Measurements from ENCODE around the gene CHN1. TPM values are rescaled to one million over a fixed set of nuclear protein-coding genes. Genes with fewer than 3 reads are reported as not detected.

Gene CHN1
- total and polyA plus RNA-seq, 7 experiments from 2014 or later = 0.81 to 3.5 (median 1.4) TPM

DNA sequence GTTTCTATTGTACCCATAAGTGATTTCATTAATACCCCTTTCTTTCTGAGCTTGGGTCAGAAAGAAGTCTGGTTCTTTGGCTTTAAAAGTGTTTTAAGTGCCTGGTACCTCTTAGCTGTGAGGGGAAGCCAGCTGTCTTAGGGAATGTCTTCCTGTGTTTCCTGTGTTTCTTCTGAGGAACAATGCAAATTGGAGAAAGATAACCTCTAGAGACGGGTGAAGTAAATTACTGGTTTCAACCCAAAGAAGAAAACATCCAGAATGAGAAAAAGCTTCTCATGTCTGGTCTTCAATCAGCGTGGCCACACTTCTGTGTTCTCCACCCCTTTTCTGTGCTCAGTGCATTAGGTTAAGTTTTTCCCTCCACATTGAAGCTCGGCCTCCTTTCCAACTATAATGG, 10.2 kb upstream of the CHN1 start:
- POLR2A ChIA-PET = interaction anchor here (0.8 kb wide), 1 partner anchor 10 kb away, joined by 3 read pairs; no protein-coding TSS in a partner anchor
- Histone ChIP-seq H3K4me3 (ENCODE audit: low read length) (no peak overlapping the region), H3K27me3 (ENCODE audit: control insufficient read depth in 2 of 2, insufficient read depth in 2 of 2, low read length in 2 of 2) (no peaks in the 10 kb centered on the region), H3K27ac (ENCODE audit: low read depth, low read length) (no peak overlapping the region), H3K4me1 (ENCODE audit: control insufficient read depth in 2 of 2, insufficient read depth in 2 of 2, low read length in 2 of 2) (no peaks in the 10 kb centered on the region), H3K36me3 (ENCODE audit: control insufficient read depth in 2 of 3, insufficient read depth in 3 of 3, low read length in 3 of 3) (no peaks in the 10 kb centered on the region), H3K9me3 (ENCODE audit: control insufficient read depth in 2 of 3, low read length in 3 of 3) (no peaks in the 10 kb centered on the region)
- Mint-ChIP-seq H3K27me3 (peaks cover 0 to 25% (median 5%) of the 10 kb centered on the region in 5 donors), H3K9me3 (peaks cover 0 to 11% (median 0%) of the 10 kb centered on the region in 11 donors), H3K4me1 (peaks cover 0 to 2% (median 0%) of the 10 kb centered on the region in 7 donors), H3K27ac (no peak overlapping the region), H3K36me3 (peaks cover 0 to 5% (median 2%) of the 10 kb centered on the region in 5 donors), H3K4me3 (no peak overlapping the region)
- DNase-seq (no peak), ATAC-seq (no peak)
- intact Hi-C loops (cut with micrococcal nuclease) = no loop called here
- CTCF ChIA-PET = no interaction called here

DNA sequence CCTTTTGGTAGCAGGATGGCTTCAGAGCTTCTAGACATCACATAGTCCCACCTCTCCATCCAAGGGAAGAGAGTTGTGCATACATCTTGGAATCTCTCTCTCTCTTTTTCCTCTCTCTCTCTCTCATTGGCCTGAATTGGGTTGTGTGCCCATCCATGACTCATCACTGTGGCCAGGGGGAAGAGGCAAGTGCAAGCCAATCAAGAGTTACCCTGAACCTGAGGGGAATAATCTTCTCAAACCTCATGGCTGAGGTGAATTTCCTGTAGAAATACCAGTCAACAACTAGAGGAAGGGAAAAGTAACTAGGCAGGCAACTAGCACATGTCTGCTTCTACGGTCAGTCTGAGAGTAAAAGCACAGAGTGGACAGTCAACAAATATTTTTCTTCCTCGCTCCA, 7.3 kb upstream of the CHN1 start:
- intact Hi-C loops (cut with micrococcal nuclease) = no loop called here
- Mint-ChIP-seq H3K36me3 (peaks cover 0 to 5% (median 2%) of the 10 kb centered on the region in 5 donors), H3K4me1 (peaks cover 0 to 2% (median 0%) of the 10 kb centered on the region in 7 donors), H3K27ac (no peak overlapping the region), H3K27me3 (peaks cover 7 to 43% (median 12%) of the 10 kb centered on the region in 5 donors), H3K9me3 (peaks cover 0 to 11% (median 0%) of the 10 kb centered on the region in 11 donors), H3K4me3 (no peak overlapping the region)
- POLR2A ChIA-PET = no interaction called here
- no peaks in the 10 kb centered on the region for H3K27me3 ChIP-seq (ENCODE audit: control insufficient read depth in 2 of 2, insufficient read depth in 2 of 2, low read length in 2 of 2)
- no peaks in the 10 kb centered on the region for H3K36me3 ChIP-seq (ENCODE audit: control insufficient read depth in 2 of 3, insufficient read depth in 3 of 3, low read length in 3 of 3)
- no peak overlapping the region for H3K4me3 ChIP-seq (ENCODE audit: low read length)
- no peak for DNase-seq
- CTCF ChIA-PET = no interaction called here
- H3K4me1 ChIP-seq (ENCODE audit: control insufficient read depth in 2 of 2, insufficient read depth in 2 of 2, low read length in 2 of 2) = no peaks in the 10 kb centered on the region
- H3K9me3 ChIP-seq (ENCODE audit: control insufficient read depth in 2 of 3, low read length in 3 of 3) = no peaks in the 10 kb centered on the region
- H3K27ac ChIP-seq (ENCODE audit: low read depth, low read length) = no peak overlapping the region
- ATAC-seq = no peak

DNA sequence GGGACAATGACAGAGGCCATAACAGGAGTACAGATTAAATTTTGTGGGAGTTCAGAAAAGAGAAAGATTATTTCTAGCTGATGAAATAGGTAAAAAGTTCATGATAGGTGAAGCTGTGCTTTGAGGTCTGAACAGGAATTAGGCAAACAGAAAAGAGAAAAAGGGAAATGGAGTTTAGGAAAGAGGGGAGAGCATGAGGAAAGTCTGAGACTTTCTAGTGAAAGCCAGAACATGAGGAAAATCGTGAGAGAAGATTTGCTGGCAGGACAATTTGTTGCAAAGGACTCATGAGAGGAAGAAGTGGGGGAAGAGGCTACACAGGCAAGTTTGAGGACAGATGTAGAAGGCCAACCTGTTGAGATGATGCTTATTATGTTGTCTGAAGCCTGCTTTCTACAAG, 6.3 kb upstream of the CHN1 start:
- Mint-ChIP-seq H3K4me1 (peaks cover 0 to 2% (median 0%) of the 10 kb centered on the region in 7 donors), H3K36me3 (peaks cover 0 to 2% (median 0%) of the 10 kb centered on the region in 5 donors), H3K9me3 (peaks cover 0 to 11% (median 0%) of the 10 kb centered on the region in 11 donors), H3K4me3 (no peak overlapping the region), H3K27me3 (peaks cover 13 to 52% (median 15%) of the 10 kb centered on the region in 5 donors), H3K27ac (no peak overlapping the region)
- Histone ChIP-seq H3K4me3 (ENCODE audit: low read length) (no peak overlapping the region), H3K27me3 (ENCODE audit: control insufficient read depth in 2 of 2, insufficient read depth in 2 of 2, low read length in 2 of 2) (peaks cover 0 to 3% of the 10 kb centered on the region in 2 donors), H3K9me3 (ENCODE audit: control insufficient read depth in 2 of 3, low read length in 3 of 3) (no peaks in the 10 kb centered on the region), H3K27ac (ENCODE audit: low read depth, low read length) (no peak overlapping the region), H3K4me1 (ENCODE audit: control insufficient read depth in 2 of 2, insufficient read depth in 2 of 2, low read length in 2 of 2) (no peaks in the 10 kb centered on the region), H3K36me3 (ENCODE audit: control insufficient read depth in 2 of 3, insufficient read depth in 3 of 3, low read length in 3 of 3) (no peaks in the 10 kb centered on the region)
- POLR2A ChIA-PET = interaction anchor here (1.0 kb wide), 1 partner anchor 263 kb away, joined by 3 read pairs; no protein-coding TSS in a partner anchor
- intact Hi-C loops (cut with micrococcal nuclease) = no loop called here
- ATAC-seq (no peak), DNase-seq (no peak)
- CTCF ChIA-PET = interaction anchor here (0.7 kb wide), 1 partner anchor 838 kb away, joined by 4 read pairs; no protein-coding TSS in a partner anchor

DNA sequence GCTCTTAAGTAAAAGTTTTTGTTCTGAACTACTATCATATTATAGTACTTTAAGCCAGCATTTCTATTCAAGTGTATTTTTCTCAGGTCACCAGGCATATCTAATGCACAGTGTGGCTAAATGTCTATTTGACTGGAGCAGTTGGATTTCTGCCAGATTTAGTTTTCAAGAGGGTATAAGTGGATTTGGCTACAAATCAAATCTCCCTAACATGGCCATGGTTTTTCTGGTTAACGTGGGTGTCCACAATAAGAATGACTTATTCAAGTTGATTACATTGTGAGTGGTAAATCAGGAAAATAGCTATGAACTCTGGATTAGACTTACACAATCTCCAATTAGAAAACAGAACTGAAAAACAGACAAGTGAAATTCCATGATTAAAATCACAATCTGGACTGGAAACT, 5.7 kb upstream of the CHN1 start:
- H3K27me3 ChIP-seq (ENCODE audit: control insufficient read depth in 2 of 2, insufficient read depth in 2 of 2, low read length in 2 of 2) = peaks cover 0 to 3% of the 10 kb centered on the region in 2 donors
- Mint-ChIP-seq H3K4me1 (peaks cover 0 to 6% (median 3%) of the 10 kb centered on the region in 7 donors), H3K27me3 (peaks cover 18 to 59% (median 22%) of the 10 kb centered on the region in 5 donors), H3K36me3 (peaks cover 0 to 2% (median 0%) of the 10 kb centered on the region in 5 donors), H3K27ac (no peak overlapping the region), H3K9me3 (peaks cover 0 to 11% (median 0%) of the 10 kb centered on the region in 11 donors), H3K4me3 (no peak overlapping the region)
- intact Hi-C loops (cut with micrococcal nuclease) = no loop called here
- DNase-seq (no peak), ATAC-seq (no peak)
- POLR2A ChIA-PET = interaction anchor here (1.0 kb wide), 1 partner anchor 262 kb away, joined by 3 read pairs; no protein-coding TSS in a partner anchor
- no peak overlapping the region for H3K27ac ChIP-seq (ENCODE audit: low read depth, low read length)
- no peaks in the 10 kb centered on the region for H3K36me3 ChIP-seq (ENCODE audit: control insufficient read depth in 2 of 3, insufficient read depth in 3 of 3, low read length in 3 of 3)
- H3K4me3 ChIP-seq (ENCODE audit: low read length) = no peak overlapping the region
- H3K4me1 ChIP-seq (ENCODE audit: control insufficient read depth in 2 of 2, insufficient read depth in 2 of 2, low read length in 2 of 2) = no peaks in the 10 kb centered on the region
- CTCF ChIA-PET = interaction anchor here (0.7 kb wide), 1 partner anchor 838 kb away, joined by 4 read pairs; no protein-coding TSS in a partner anchor
- H3K9me3 ChIP-seq (ENCODE audit: control insufficient read depth in 2 of 3, low read length in 3 of 3) = no peaks in the 10 kb centered on the region

DNA sequence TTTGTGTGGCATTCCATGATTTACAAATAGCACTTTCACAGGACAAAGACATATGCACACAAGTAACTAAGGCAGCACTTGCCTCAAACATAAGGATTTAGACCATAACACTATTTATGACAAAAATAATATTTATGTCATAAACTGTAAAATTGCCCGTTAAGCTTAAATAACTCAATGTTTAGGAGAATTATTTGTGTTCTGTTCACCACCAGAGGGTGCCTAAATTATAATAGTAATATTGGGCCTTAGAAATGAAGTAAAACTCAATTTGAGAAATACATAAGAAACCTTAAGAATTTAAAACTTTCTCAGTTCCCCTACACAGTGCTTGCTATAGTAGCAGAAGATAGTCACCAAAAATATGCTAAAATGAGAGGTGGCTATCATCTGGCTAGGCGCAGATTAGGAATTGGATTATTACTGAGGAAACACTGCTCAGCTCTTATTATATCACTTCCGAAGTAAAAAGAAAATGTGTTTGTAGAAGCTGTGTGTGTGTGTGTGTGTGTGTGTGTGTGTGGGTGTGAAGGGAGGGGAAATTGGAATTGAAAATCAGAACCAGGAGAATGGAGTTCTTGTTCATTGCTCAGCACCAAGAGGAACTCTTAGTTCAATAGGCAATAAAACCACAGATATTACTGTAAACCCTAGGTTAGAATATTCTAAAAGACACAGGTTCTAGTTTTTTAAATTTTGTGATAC, 4.9 kb upstream of the CHN1 start:
- Mint-ChIP-seq H3K4me3 (no peak overlapping the region), H3K27ac (no peak overlapping the region), H3K9me3 (peaks cover 0 to 11% (median 0%) of the 10 kb centered on the region in 11 donors), H3K4me1 (peaks cover 0 to 7% (median 3%) of the 10 kb centered on the region in 7 donors), H3K27me3 (peaks cover 18 to 64% (median 25%) of the 10 kb centered on the region in 5 donors), H3K36me3 (peaks cover 0 to 2% (median 0%) of the 10 kb centered on the region in 5 donors)
- Histone ChIP-seq H3K4me3 (ENCODE audit: low read length) (no peak overlapping the region), H3K9me3 (ENCODE audit: control insufficient read depth in 2 of 3, low read length in 3 of 3) (no peaks in the 10 kb centered on the region), H3K36me3 (ENCODE audit: control insufficient read depth in 2 of 3, insufficient read depth in 3 of 3, low read length in 3 of 3) (no peaks in the 10 kb centered on the region), H3K27ac (ENCODE audit: low read depth, low read length) (no peak overlapping the region), H3K27me3 (ENCODE audit: control insufficient read depth in 2 of 2, insufficient read depth in 2 of 2, low read length in 2 of 2) (peaks cover 0 to 3% of the 10 kb centered on the region in 2 donors), H3K4me1 (ENCODE audit: control insufficient read depth in 2 of 2, insufficient read depth in 2 of 2, low read length in 2 of 2) (no peaks in the 10 kb centered on the region)
- DNase-seq = no peak
- intact Hi-C loops (cut with micrococcal nuclease) = loop anchor here (5.0 to 10.0 kb wide), 3 partner anchors 263 to 615 kb away; partner anchors contain the start of gene SCRN3 (in 2 of the 2)
- CTCF ChIA-PET = no interaction called here
- POLR2A ChIA-PET = no interaction called here
- no peak for ATAC-seq

DNA sequence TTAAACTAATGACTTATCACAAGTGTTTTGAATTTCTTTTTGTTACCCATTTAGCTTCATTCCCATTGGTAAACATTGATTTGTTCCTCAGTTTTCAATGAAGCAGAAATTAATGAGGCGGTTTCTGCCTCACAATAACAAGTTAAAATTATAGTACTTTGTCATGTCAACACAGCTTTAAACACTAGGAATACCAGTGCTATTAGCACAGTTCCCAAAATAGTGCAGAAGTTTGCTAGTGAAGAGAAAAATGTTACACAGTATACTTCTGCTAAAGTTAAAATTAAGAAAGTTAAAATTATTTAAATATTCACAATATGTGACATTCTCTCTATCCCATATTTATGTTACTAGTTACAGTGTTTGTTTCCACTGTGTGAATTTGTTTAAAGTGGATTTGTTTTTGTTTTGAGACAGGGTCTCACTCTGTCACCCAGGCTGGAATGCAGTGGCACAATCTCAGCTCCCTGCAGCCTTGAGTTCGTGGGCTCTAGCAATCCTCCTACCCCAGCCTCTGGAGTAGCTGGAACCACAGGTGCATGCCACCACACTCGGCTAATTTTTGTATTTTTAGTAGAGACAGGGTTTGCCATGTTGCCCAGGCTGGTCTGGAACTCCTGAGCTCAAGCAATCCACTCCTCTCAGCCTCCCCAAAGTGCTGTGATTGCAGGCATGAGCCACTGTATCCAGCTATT, 3.8 kb upstream of the CHN1 start:
- Histone ChIP-seq H3K27me3 (ENCODE audit: control insufficient read depth in 2 of 2, insufficient read depth in 2 of 2, low read length in 2 of 2) (peaks cover 5 to 7% of the 10 kb centered on the region in 2 donors), H3K4me3 (ENCODE audit: low read length) (no peak overlapping the region), H3K27ac (ENCODE audit: low read depth, low read length) (no peak overlapping the region), H3K9me3 (ENCODE audit: control insufficient read depth in 2 of 3, low read length in 3 of 3) (no peaks in the 10 kb centered on the region), H3K36me3 (ENCODE audit: control insufficient read depth in 2 of 3, insufficient read depth in 3 of 3, low read length in 3 of 3) (no peaks in the 10 kb centered on the region), H3K4me1 (ENCODE audit: control insufficient read depth in 2 of 2, insufficient read depth in 2 of 2, low read length in 2 of 2) (peaks cover 0 to 6% of the 10 kb centered on the region in 2 donors)
- intact Hi-C loops (cut with micrococcal nuclease) = loop anchor here (5.0 to 10.0 kb wide), 3 partner anchors 262 to 614 kb away; partner anchors contain the start of gene SCRN3 (in 2 of the 2)
- no peak for ATAC-seq
- DNase-seq = no peak
- H3K36me3 Mint-ChIP-seq = peaks cover 0 to 2% (median 0%) of the 10 kb centered on the region in 5 donors
- ChIA-PET CTCF (interaction anchor here (1.2 kb wide), 1 partner anchor 260 kb away, joined by 3 read pairs; no protein-coding TSS in a partner anchor), POLR2A (no interaction called here)
- no peak overlapping the region for H3K4me3 Mint-ChIP-seq
- H3K27me3 Mint-ChIP-seq = peaks cover 24 to 70% (median 30%) of the 10 kb centered on the region in 5 donors
- peaks cover 0 to 12% (median 5%) of the 10 kb centered on the region in 7 donors for H3K4me1 Mint-ChIP-seq
- peaks cover 0 to 6% (median 0%) of the 10 kb centered on the region in 11 donors for H3K9me3 Mint-ChIP-seq
- no peak overlapping the region for H3K27ac Mint-ChIP-seq

Data from naive thymus-derived CD4-positive, alpha-beta T cell (primary cell).